ENCODE results near the gene FBLN5. TPM values are rescaled to one million over a fixed set of nuclear protein-coding genes. Genes with fewer than 3 reads are reported as not detected.

The FBLN5 gene
- total RNA-seq, 1 experiment from 2014 or later = 0.90 TPM

GRCh38 chr14:91956616-91957015, 9.1 kb upstream of the FBLN5 start:
- Mint-ChIP-seq H3K4me3 (ENCODE audit: low read depth, unreplicated experiment) (no peak overlapping the region), H3K36me3 (ENCODE audit: insufficient read depth, unreplicated experiment) (no peaks in the 10 kb centered on the region), H3K9me3 (ENCODE audit: low read depth, unreplicated experiment) (no peaks in the 10 kb centered on the region), H3K27ac (ENCODE audit: unreplicated experiment) (no peak overlapping the region), H3K4me1 (ENCODE audit: low read depth, unreplicated experiment) (no peaks in the 10 kb centered on the region), H3K27me3 (ENCODE audit: unreplicated experiment) (no peaks in the 10 kb centered on the region)
- DNase-seq = no peak
- CTCF ChIA-PET = no interaction called here
- intact Hi-C loops (cut with micrococcal nuclease; ENCODE audit: unreplicated experiment) = no loop called here
- no peak for TF ChIP-seq CTCF (IDR thresholded peaks at IDR 0.05; ENCODE audit: unreplicated experiment)
- BruUV-seq (replicated peaks) = no TSS peak

- Mint-ChIP-seq H3K27ac (ENCODE audit: unreplicated experiment) (no peak overlapping the region), H3K27me3 (ENCODE audit: unreplicated experiment) (peaks cover 9% of the 10 kb centered on the region), H3K4me1 (ENCODE audit: low read depth, unreplicated experiment) (no peaks in the 10 kb centered on the region), H3K36me3 (ENCODE audit: insufficient read depth, unreplicated experiment) (no peaks in the 10 kb centered on the region), H3K4me3 (ENCODE audit: low read depth, unreplicated experiment) (no peak overlapping the region), H3K9me3 (ENCODE audit: low read depth, unreplicated experiment) (no peaks in the 10 kb centered on the region)
- no peak for TF ChIP-seq CTCF (IDR thresholded peaks at IDR 0.05; ENCODE audit: unreplicated experiment)
- no TSS peak for BruUV-seq (replicated peaks)
- intact Hi-C loops (cut with micrococcal nuclease; ENCODE audit: unreplicated experiment) = no loop called here
- CTCF ChIA-PET = interaction anchor here (0.6 kb wide), 1 partner anchor 125 kb away, joined by 3 read pairs; no protein-coding TSS in a partner anchor
- DNase-seq = no peak
Measured at GRCh38 chr14:91955168-91955567, 7.7 kb upstream of the FBLN5 start.

GRCh38 chr14:91953170-91953985, 5.9 kb upstream of the FBLN5 start:
- Mint-ChIP-seq H3K36me3 (ENCODE audit: insufficient read depth, unreplicated experiment) (no peaks in the 10 kb centered on the region), H3K9me3 (ENCODE audit: low read depth, unreplicated experiment) (no peaks in the 10 kb centered on the region), H3K4me1 (ENCODE audit: low read depth, unreplicated experiment) (no peaks in the 10 kb centered on the region), H3K4me3 (ENCODE audit: low read depth, unreplicated experiment) (no peak overlapping the region), H3K27ac (ENCODE audit: unreplicated experiment) (no peak overlapping the region), H3K27me3 (ENCODE audit: unreplicated experiment) (peaks cover 17% of the 10 kb centered on the region)
- no peak for DNase-seq
- intact Hi-C loops (cut with micrococcal nuclease; ENCODE audit: unreplicated experiment) = no loop called here
- no peak for TF ChIP-seq CTCF (IDR thresholded peaks at IDR 0.05; ENCODE audit: unreplicated experiment)
- BruUV-seq (replicated peaks) = no TSS peak
- CTCF ChIA-PET = no interaction called here

- no TSS peak for BruUV-seq (replicated peaks)
- Mint-ChIP-seq H3K36me3 (ENCODE audit: insufficient read depth, unreplicated experiment) (peaks cover 9% of the 10 kb centered on the region), H3K4me1 (ENCODE audit: low read depth, unreplicated experiment) (no peaks in the 10 kb centered on the region), H3K9me3 (ENCODE audit: low read depth, unreplicated experiment) (no peaks in the 10 kb centered on the region), H3K27ac (ENCODE audit: unreplicated experiment) (no peak overlapping the region), H3K27me3 (ENCODE audit: unreplicated experiment) (peaks cover 35% of the 10 kb centered on the region), H3K4me3 (ENCODE audit: low read depth, unreplicated experiment) (peak overlapping the region; percentile 80)
- intact Hi-C loops (cut with micrococcal nuclease; ENCODE audit: unreplicated experiment) = no loop called here
- no peak for DNase-seq
- no peak for TF ChIP-seq CTCF (IDR thresholded peaks at IDR 0.05; ENCODE audit: unreplicated experiment)
- CTCF ChIA-PET = interaction anchor here (0.7 kb wide), 1 partner anchor 40 kb away, joined by 4 read pairs; no protein-coding TSS in a partner anchor
Measured at GRCh38 chr14:91946622-91947474, 646 bp downstream of the FBLN5 start.

Data from Calu3 (cell line).